H1 (cell line): ENCODE results near the gene CDC25C. TPM values are rescaled to one million over a fixed set of nuclear protein-coding genes. Genes with fewer than 3 reads are reported as not detected.

ENCODE experiments used
- CHD7 ChIP-seq: fragments of 300-600 bp; sonication (generic); IDR thresholded peaks from 2 replicates; pipeline ENCODE4 v1.7.1; 2012; ENCODE audit warnings: low read length, moderate library complexity, mild to moderate bottlenecking, inconsistent platforms; ENCODE audit not compliant: insufficient replicate concordance
- FOSL1 ChIP-seq: IDR thresholded peaks from 2 replicates; pipeline ENCODE4 v1.6.1; 2011; ENCODE audit warnings: mild to moderate bottlenecking, low read depth, low read length, moderate library complexity; ENCODE audit not compliant: insufficient read depth
- SUZ12 ChIP-seq: fragments of 200-600 bp; sonication (generic); IDR thresholded peaks from 2 replicates; pipeline ENCODE4 v1.6.1; 2012; ENCODE audit warnings: mild to moderate bottlenecking, inconsistent platforms, low read length, moderate library complexity, mixed read lengths
- polyA plus RNA-seq, 7 experiments: library from polyadenylated mRNA; depleted of rRNA in 3 of 7; stranded (reverse) in 5 of 7; unstranded in 2 of 7; fragments of >200 nt in 5 of 7; fragments of 200-250 nt in 2 of 7; gene quantifications; 1 replicate in 5 of 7; 2 replicates in 1 of 7; 4 replicates in 1 of 7; pipeline versions ENCODE4 v1.2.1 to v1.2.3, GENCODE V29; 2011 to 2013; ENCODE audit warnings: missing spikeins in 2 of 7, mixed read lengths in 2 of 7
- total RNA-seq: library from RNA; stranded (reverse); fragmentation: NEBNext Ultra II Directional; extraction: Animal tissue kit (Norgen Biotek cat#: 25700); gene quantifications from 2 replicates; pipeline ENCODE4 v1.2.1, GENCODE V29; 2021

CDC25C gene
- total and polyA plus RNA-seq, 2 of the 8 experiments (the other 6 are each of a cell fraction or from before 2014, with no cell fraction given) = 18.4 to 20.8 TPM

DNA sequence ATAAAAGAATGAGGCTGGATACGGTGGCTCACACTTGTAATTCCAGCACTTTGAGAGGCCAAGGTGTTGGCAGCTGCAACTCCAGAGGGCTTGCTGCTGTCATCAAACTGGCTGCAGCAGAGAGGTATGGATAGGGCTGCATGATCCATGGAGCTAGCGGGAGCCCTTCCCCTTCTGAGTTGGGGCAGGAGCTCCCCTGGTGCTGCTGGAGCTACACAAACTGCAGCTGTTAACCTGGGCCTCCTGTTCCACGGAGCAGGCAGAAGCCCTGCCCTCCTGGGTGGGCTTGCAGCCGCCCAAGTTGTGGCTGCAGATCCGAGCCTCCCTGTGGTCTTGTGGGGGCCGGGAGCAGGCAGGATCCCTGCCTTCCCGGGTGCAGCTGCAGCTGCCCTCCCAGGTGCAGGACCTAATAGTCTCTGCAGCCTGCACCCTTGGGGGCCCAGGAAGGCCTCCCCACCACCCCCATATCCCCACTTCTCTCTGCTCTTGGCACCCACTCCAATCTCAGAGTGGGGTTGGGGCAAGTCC, 15.8 kb downstream of the CDC25C start (continued):
- no peak for TF ChIP-seq CHD7
- TF ChIP-seq FOSL1 = no peak
- no peak for TF ChIP-seq SUZ12
